ES-I3 (cell line): ENCODE measurements around the gene BASP1.
"Not testable (repeated sequence)": the region's sequence is repeated elsewhere in the genome, so short reads cannot be mapped to it uniquely, and the experiment has no call there.

Experiments
- H3K36me3 ChIP-seq: 2 replicates; pipeline ENCODE4 v1.6.1; 2013; ENCODE audit warnings: mild to moderate bottlenecking, low read length, control low read depth, moderate library complexity; ENCODE audit not compliant: insufficient read depth
- H3K4me1 ChIP-seq: 2 replicates; pipeline ENCODE4 v1.6.1; 2013; ENCODE audit warnings: mild to moderate bottlenecking, control low read depth, low read length; ENCODE audit not compliant: insufficient read depth
- H3K9ac ChIP-seq: 2 replicates; pipeline ENCODE4 v1.6.1; 2013; ENCODE audit warnings: low read depth, mild to moderate bottlenecking, low read length, moderate library complexity
- H3K9me3 ChIP-seq: 2 replicates; pipeline ENCODE4 v1.6.1; 2013; ENCODE audit warnings: mild to moderate bottlenecking, low read length, moderate library complexity; ENCODE audit not compliant: control insufficient read depth, insufficient read depth

Gene BASP1

GRCh38 chr5:17185773-17186172 is 31.7 kb upstream of the BASP1 start:
- peaks cover 22% of the 10 kb centered on the region for H3K4me1 ChIP-seq
- H3K36me3 ChIP-seq = no peaks in the 10 kb centered on the region
- H3K9ac ChIP-seq = no peak overlapping the region
- H3K9me3 ChIP-seq = no peaks in the 10 kb centered on the region

- peaks cover 22% of the 10 kb centered on the region for H3K4me1 ChIP-seq
- no peak overlapping the region for H3K9ac ChIP-seq
- H3K36me3 ChIP-seq = no peaks in the 10 kb centered on the region
- H3K9me3 ChIP-seq = no peaks in the 10 kb centered on the region
Measured at GRCh38 chr5:17186256-17186655, 31.2 kb upstream of the BASP1 start.

- H3K36me3 ChIP-seq = no peaks in the 10 kb centered on the region
- no peak overlapping the region for H3K9ac ChIP-seq
- H3K4me1 ChIP-seq = peaks cover 23% of the 10 kb centered on the region
- no peaks in the 10 kb centered on the region for H3K9me3 ChIP-seq
Measured at GRCh38 chr5:17187011-17187785, 30.2 kb upstream of the BASP1 start.

- Histone ChIP-seq H3K9me3 (no peaks in the 10 kb centered on the region), H3K36me3 (no peaks in the 10 kb centered on the region), H3K9ac (no peak overlapping the region), H3K4me1 (peaks cover 23% of the 10 kb centered on the region)
Measured at GRCh38 chr5:17187786-17188170, 29.7 kb upstream of the BASP1 start.

- Histone ChIP-seq H3K4me1 (peaks cover 19% of the 10 kb centered on the region), H3K9me3 (no peaks in the 10 kb centered on the region), H3K9ac (no peak overlapping the region), H3K36me3 (no peaks in the 10 kb centered on the region)
Measured at GRCh38 chr5:17189381-17190036, 27.9 kb upstream of the BASP1 start.

- Histone ChIP-seq H3K36me3 (no peaks in the 10 kb centered on the region), H3K4me1 (peaks cover 19% of the 10 kb centered on the region), H3K9me3 (no peaks in the 10 kb centered on the region), H3K9ac (no peak overlapping the region)
Measured at GRCh38 chr5:17190242-17190778, 27.1 kb upstream of the BASP1 start.

- Histone ChIP-seq H3K4me1 (peaks cover 19% of the 10 kb centered on the region), H3K9ac (no peak overlapping the region; the same call in 1 of the 2 replicates)
Measured at GRCh38 chr5:17190799-17191391, 26.5 kb upstream of the BASP1 start.

GRCh38 chr5:17191574-17191973 is 25.9 kb upstream of the BASP1 start:
- not testable (repeated sequence) for H3K9me3 ChIP-seq, H3K36me3 ChIP-seq, H3K9ac ChIP-seq
- H3K4me1 ChIP-seq = peaks cover 19% of the 10 kb centered on the region

More at GRCh38 chr5:17190799-17191391, 26.5 kb upstream of the BASP1 start:
- H3K36me3 ChIP-seq = no peaks in the 10 kb centered on the region
- H3K9me3 ChIP-seq = no peaks in the 10 kb centered on the region

- H3K36me3 ChIP-seq = no peaks in the 10 kb centered on the region
- peaks cover 19% of the 10 kb centered on the region for H3K4me1 ChIP-seq
- H3K9me3 ChIP-seq = no peaks in the 10 kb centered on the region
- H3K9ac ChIP-seq = no peak overlapping the region
Measured at GRCh38 chr5:17192191-17192590, 25.2 kb upstream of the BASP1 start.

GRCh38 chr5:17196024-17196423 is 21.4 kb upstream of the BASP1 start:
- H3K4me1 ChIP-seq = peaks cover 3% of the 10 kb centered on the region; the same call in 1 of the 2 replicates
- H3K9me3 ChIP-seq = peaks cover 5% of the 10 kb centered on the region; the same call in 1 of the 2 replicates
- no peaks in the 10 kb centered on the region for H3K36me3 ChIP-seq
- H3K9ac ChIP-seq = no peak overlapping the region

- Histone ChIP-seq H3K36me3 (no peaks in the 10 kb centered on the region), H3K4me1 (no peaks in the 10 kb centered on the region), H3K9me3 (peaks cover 5% of the 10 kb centered on the region; the same call in 1 of the 2 replicates), H3K9ac (no peak overlapping the region)
Measured at GRCh38 chr5:17196697-17197096, 20.7 kb upstream of the BASP1 start.

GRCh38 chr5:17203329-17204132 is 13.9 kb upstream of the BASP1 start:
- H3K9ac ChIP-seq = no peak overlapping the region

GRCh38 chr5:17204133-17204489 is 13.3 kb upstream of the BASP1 start:
- Histone ChIP-seq H3K4me1 (no peaks in the 10 kb centered on the region), H3K9me3 (no peaks in the 10 kb centered on the region), H3K9ac (no peak overlapping the region), H3K36me3 (no peaks in the 10 kb centered on the region)

More at GRCh38 chr5:17203329-17204132, 13.9 kb upstream of the BASP1 start:
- Histone ChIP-seq H3K9me3 (no peaks in the 10 kb centered on the region), H3K36me3 (no peaks in the 10 kb centered on the region), H3K4me1 (no peaks in the 10 kb centered on the region)

GRCh38 chr5:17206021-17206420 is 11.4 kb upstream of the BASP1 start:
- Histone ChIP-seq H3K9me3 (no peaks in the 10 kb centered on the region), H3K9ac (no peak overlapping the region), H3K4me1 (no peaks in the 10 kb centered on the region), H3K36me3 (no peaks in the 10 kb centered on the region)
